ENCODE results near the gene ETNK2. TPM values are rescaled to one million over a fixed set of nuclear protein-coding genes. Genes with fewer than 3 reads are reported as not detected.
A peak's percentile ranks its signal among the peaks of the same experiment; 100 is the strongest.

ETNK2 gene
- polyA plus RNA-seq, 4 donors: 0.22 to 52.6 (median 3.2) TPM

GRCh38 chr1:204128964-204129896, 22.6 kb downstream of the ETNK2 start:
- peak; percentile 62 to 87 for DNase-seq
- Histone ChIP-seq H3K27ac (ENCODE audit: low read depth in 1 of 3, low read length in 2 of 3) (no peak overlapping the region), H3K27me3 (ENCODE audit: control insufficient read depth in 3 of 3, insufficient read depth in 3 of 3, low read length in 3 of 3) (no peaks in the 10 kb centered on the region), H3K4me3 (ENCODE audit: low read depth in 1 of 3, low read length in 3 of 3) (peak overlapping the region in 1 of 3 donors; percentile 39), H3K36me3 (ENCODE audit: control insufficient read depth in 3 of 3, insufficient read depth in 2 of 3, low read depth in 1 of 3, low read length in 3 of 3) (peaks cover 0 to 56% (median 4%) of the 10 kb centered on the region in 3 donors), H3K4me1 (ENCODE audit: control insufficient read depth in 3 of 3, insufficient read depth in 2 of 3, low read depth in 1 of 3, low read length in 2 of 3) (peaks cover 0 to 19% (median 3%) of the 10 kb centered on the region in 3 donors), H3K9me3 (ENCODE audit: control insufficient read depth in 2 of 2, insufficient read depth in 1 of 2, low read depth in 1 of 2, low read length in 1 of 2) (no peaks in the 10 kb centered on the region)
- no peak for FAIRE-seq
- WGBS, 3 donors: 2 to 22% (median 11%) methylated on average over 22 to 29 of the region's 29 CpGs

- H3K36me3 ChIP-seq (ENCODE audit: control insufficient read depth in 3 of 3, insufficient read depth in 2 of 3, low read depth in 1 of 3, low read length in 3 of 3): peaks cover 0 to 57% (median 4%) of the 10 kb centered on the region in 3 donors
- no peak overlapping the region for H3K4me3 ChIP-seq (ENCODE audit: low read depth in 1 of 3, low read length in 3 of 3)
- no peaks in the 10 kb centered on the region for H3K9me3 ChIP-seq (ENCODE audit: control insufficient read depth in 2 of 2, insufficient read depth in 1 of 2, low read depth in 1 of 2, low read length in 1 of 2)
- H3K4me1 ChIP-seq (ENCODE audit: control insufficient read depth in 3 of 3, insufficient read depth in 2 of 3, low read depth in 1 of 3, low read length in 2 of 3): peaks cover 0 to 19% (median 3%) of the 10 kb centered on the region in 3 donors
- DNase-seq: no peak
- no peaks in the 10 kb centered on the region for H3K27me3 ChIP-seq (ENCODE audit: control insufficient read depth in 3 of 3, insufficient read depth in 3 of 3, low read length in 3 of 3)
- H3K27ac ChIP-seq (ENCODE audit: low read depth in 1 of 3, low read length in 2 of 3): no peak overlapping the region
- 73 to 86% (median 80%) methylated on average over 4 of the region's 4 CpGs for WGBS, 3 donors
- no peak for FAIRE-seq
Observed at GRCh38 chr1:204128464-204128963, 23.3 kb downstream of the ETNK2 start.

- no peak for FAIRE-seq
- H3K4me1 ChIP-seq (ENCODE audit: control insufficient read depth in 3 of 3, insufficient read depth in 2 of 3, low read depth in 1 of 3, low read length in 2 of 3): peaks cover 0 to 19% (median 3%) of the 10 kb centered on the region in 3 donors
Observed at GRCh38 chr1:204127597-204128242, 24.1 kb downstream of the ETNK2 start.

GRCh38 chr1:204126956-204127355, 24.9 kb downstream of the ETNK2 start:
- DNase-seq (no peak), FAIRE-seq (no peak)
- 45 to 55% (median 54%) methylated on average over 7 of the region's 7 CpGs for WGBS, 3 donors
- Histone ChIP-seq H3K27ac (ENCODE audit: low read depth in 1 of 3, low read length in 2 of 3) (no peak overlapping the region), H3K4me3 (ENCODE audit: low read depth in 1 of 3, low read length in 3 of 3) (no peak overlapping the region), H3K9me3 (ENCODE audit: control insufficient read depth in 2 of 2, insufficient read depth in 1 of 2, low read depth in 1 of 2, low read length in 1 of 2) (no peaks in the 10 kb centered on the region), H3K36me3 (ENCODE audit: control insufficient read depth in 3 of 3, insufficient read depth in 2 of 3, low read depth in 1 of 3, low read length in 3 of 3) (peaks cover 4 to 71% (median 8%) of the 10 kb centered on the region in 3 donors), H3K4me1 (ENCODE audit: control insufficient read depth in 3 of 3, insufficient read depth in 2 of 3, low read depth in 1 of 3, low read length in 2 of 3) (peaks cover 0 to 19% (median 3%) of the 10 kb centered on the region in 3 donors), H3K27me3 (ENCODE audit: control insufficient read depth in 3 of 3, insufficient read depth in 3 of 3, low read length in 3 of 3) (no peaks in the 10 kb centered on the region)

More at GRCh38 chr1:204127597-204128242, 24.1 kb downstream of the ETNK2 start:
- Histone ChIP-seq H3K4me3 (ENCODE audit: low read depth in 1 of 3, low read length in 3 of 3) (no peak overlapping the region), H3K27me3 (ENCODE audit: control insufficient read depth in 3 of 3, insufficient read depth in 3 of 3, low read length in 3 of 3) (no peaks in the 10 kb centered on the region), H3K9me3 (ENCODE audit: control insufficient read depth in 2 of 2, insufficient read depth in 1 of 2, low read depth in 1 of 2, low read length in 1 of 2) (no peaks in the 10 kb centered on the region), H3K27ac (ENCODE audit: low read depth in 1 of 3, low read length in 2 of 3) (no peak overlapping the region), H3K36me3 (ENCODE audit: control insufficient read depth in 3 of 3, insufficient read depth in 2 of 3, low read depth in 1 of 3, low read length in 3 of 3) (peaks cover 4 to 65% (median 8%) of the 10 kb centered on the region in 3 donors)
- DNase-seq: peak; percentile 50 to 66
- WGBS, 3 donors: 29 to 46% (median 32%) methylated on average over 5 of the region's 5 CpGs

GRCh38 chr1:204126386-204126785, 25.5 kb downstream of the ETNK2 start:
- Histone ChIP-seq H3K4me1 (ENCODE audit: control insufficient read depth in 3 of 3, insufficient read depth in 2 of 3, low read depth in 1 of 3, low read length in 2 of 3) (peaks cover 0 to 19% (median 3%) of the 10 kb centered on the region in 3 donors), H3K4me3 (ENCODE audit: low read depth in 1 of 3, low read length in 3 of 3) (no peak overlapping the region), H3K9me3 (ENCODE audit: control insufficient read depth in 2 of 2, insufficient read depth in 1 of 2, low read depth in 1 of 2, low read length in 1 of 2) (no peaks in the 10 kb centered on the region), H3K36me3 (ENCODE audit: control insufficient read depth in 3 of 3, insufficient read depth in 2 of 3, low read depth in 1 of 3, low read length in 3 of 3) (peaks cover 4 to 71% (median 8%) of the 10 kb centered on the region in 3 donors), H3K27ac (ENCODE audit: low read depth in 1 of 3, low read length in 2 of 3) (no peak overlapping the region), H3K27me3 (ENCODE audit: control insufficient read depth in 3 of 3, insufficient read depth in 3 of 3, low read length in 3 of 3) (no peaks in the 10 kb centered on the region)
- WGBS, 3 donors: 67 to 74% (median 68%) methylated on average over 8 of the region's 8 CpGs
- no peak for DNase-seq
- no peak for FAIRE-seq

GRCh38 chr1:204125759-204126351, 26.0 kb downstream of the ETNK2 start:
- Histone ChIP-seq H3K4me3 (ENCODE audit: low read depth in 1 of 3, low read length in 3 of 3) (no peak overlapping the region), H3K9me3 (ENCODE audit: control insufficient read depth in 2 of 2, insufficient read depth in 1 of 2, low read depth in 1 of 2, low read length in 1 of 2) (no peaks in the 10 kb centered on the region), H3K36me3 (ENCODE audit: control insufficient read depth in 3 of 3, insufficient read depth in 2 of 3, low read depth in 1 of 3, low read length in 3 of 3) (peaks cover 4 to 67% (median 8%) of the 10 kb centered on the region in 3 donors), H3K27me3 (ENCODE audit: control insufficient read depth in 3 of 3, insufficient read depth in 3 of 3, low read length in 3 of 3) (no peaks in the 10 kb centered on the region), H3K4me1 (ENCODE audit: control insufficient read depth in 3 of 3, insufficient read depth in 2 of 3, low read depth in 1 of 3, low read length in 2 of 3) (peaks cover 0 to 19% (median 3%) of the 10 kb centered on the region in 3 donors), H3K27ac (ENCODE audit: low read depth in 1 of 3, low read length in 2 of 3) (no peak overlapping the region)
- FAIRE-seq: no peak
- WGBS, 3 donors: 88 to 94% (median 90%) methylated on average over 18 of the region's 18 CpGs
- DNase-seq: no peak

- DNase-seq (no peak), FAIRE-seq (no peak)
- Histone ChIP-seq H3K27me3 (ENCODE audit: control insufficient read depth in 3 of 3, insufficient read depth in 3 of 3, low read length in 3 of 3) (no peaks in the 10 kb centered on the region), H3K9me3 (ENCODE audit: control insufficient read depth in 2 of 2, insufficient read depth in 1 of 2, low read depth in 1 of 2, low read length in 1 of 2) (no peaks in the 10 kb centered on the region), H3K27ac (ENCODE audit: low read depth in 1 of 3, low read length in 2 of 3) (no peak overlapping the region), H3K36me3 (ENCODE audit: control insufficient read depth in 3 of 3, insufficient read depth in 2 of 3, low read depth in 1 of 3, low read length in 3 of 3) (peaks cover 4 to 69% (median 8%) of the 10 kb centered on the region in 3 donors), H3K4me1 (ENCODE audit: control insufficient read depth in 3 of 3, insufficient read depth in 2 of 3, low read depth in 1 of 3, low read length in 2 of 3) (peaks cover 0 to 10% (median 3%) of the 10 kb centered on the region in 3 donors), H3K4me3 (ENCODE audit: low read depth in 1 of 3, low read length in 3 of 3) (no peak overlapping the region)
- WGBS, 3 donors: 91 to 93% (median 93%) methylated on average over 22 of the region's 22 CpGs
Observed at GRCh38 chr1:204124639-204125038, 27.2 kb downstream of the ETNK2 start.

GRCh38 chr1:204123376-204123775, 28.5 kb downstream of the ETNK2 start:
- peak in 1 of 2 donors; percentile 31 for DNase-seq
- no peaks in the 10 kb centered on the region for H3K27me3 ChIP-seq (ENCODE audit: control insufficient read depth in 3 of 3, insufficient read depth in 3 of 3, low read length in 3 of 3)
- 73 to 78% (median 77%) methylated on average over 9 of the region's 9 CpGs for WGBS, 3 donors
- no peak for FAIRE-seq
- no peaks in the 10 kb centered on the region for H3K9me3 ChIP-seq (ENCODE audit: control insufficient read depth in 2 of 2, insufficient read depth in 1 of 2, low read depth in 1 of 2, low read length in 1 of 2)
- peaks cover 7 to 80% (median 8%) of the 10 kb centered on the region in 3 donors for H3K36me3 ChIP-seq (ENCODE audit: control insufficient read depth in 3 of 3, insufficient read depth in 2 of 3, low read depth in 1 of 3, low read length in 3 of 3)
- H3K27ac ChIP-seq (ENCODE audit: low read depth in 1 of 3, low read length in 2 of 3): no peak overlapping the region
- no peaks in the 10 kb centered on the region for H3K4me1 ChIP-seq (ENCODE audit: control insufficient read depth in 3 of 3, insufficient read depth in 2 of 3, low read depth in 1 of 3, low read length in 2 of 3)
- no peak overlapping the region for H3K4me3 ChIP-seq (ENCODE audit: low read depth in 1 of 3, low read length in 3 of 3)

Data from small intestine (tissue), 7 donors.